A549 (cell line): Measurements from ENCODE around the gene CMIP.

Experiments used
- BHLHE40 ChIP-seq: IDR thresholded peaks from 2 replicates; pipeline ENCODE4 v1.6.1; 2012; ENCODE audit warnings: low read depth, low read length, inconsistent platforms
- CHD2 ChIP-seq: fragments of 150-350 bp; IDR thresholded peaks from 2 replicates; pipeline ENCODE4 v1.6.1; 2014; ENCODE audit warnings: low read length; ENCODE audit not compliant: partially characterized antibody
- EP300 ChIP-seq, 2 experiments: fragments of >200 bp; sonication (Bioruptor Twin); formaldehyde crosslinking; IDR thresholded peaks; 2 replicates in 1 of 2; 3 replicates in 1 of 2; pipeline ENCODE4 v1.6.1; 2016 to 2017
- ESRRA ChIP-seq: fragments of 150-350 bp; IDR thresholded peaks from 2 replicates; pipeline ENCODE4 v1.6.1; 2014; ENCODE audit warnings: mild to moderate bottlenecking, low read length, borderline replicate concordance
- JUN ChIP-seq, 2 experiments: fragments of >200 bp; sonication (Bioruptor Twin); formaldehyde crosslinking; IDR thresholded peaks; 2 replicates in 1 of 2; 3 replicates in 1 of 2; pipeline ENCODE4 v1.6.1; 2016 to 2017
- MAFK ChIP-seq: fragments of 450-650 bp; IDR thresholded peaks from 2 replicates; pipeline ENCODE4 v1.6.1; 2014; ENCODE audit not compliant: partially characterized antibody
- PHF8 ChIP-seq: fragments of 200-600 bp; sonication (generic); IDR thresholded peaks from 2 replicates; pipeline ENCODE4 v1.6.1; 2016; ENCODE audit warnings: low read depth, mild to moderate bottlenecking, antibody characterized with exemption, moderate library complexity, borderline replicate concordance
- POLR2A ChIP-seq: IDR thresholded peaks from 2 replicates; pipeline ENCODE4 v1.6.1; 2012; ENCODE audit warnings: mild to moderate bottlenecking, low read length
- RCOR1 ChIP-seq: fragments of 150-350 bp; IDR thresholded peaks from 2 replicates; pipeline ENCODE4 v1.6.1; 2014; ENCODE audit warnings: antibody characterized with exemption, low read length, low read depth
- RFX5 ChIP-seq: fragments of 450-650 bp; IDR thresholded peaks from 2 replicates; pipeline ENCODE4 v1.7.1; 2014; ENCODE audit warnings: antibody characterized with exemption, mild to moderate bottlenecking, moderate library complexity
- RNF2 ChIP-seq: fragments of 200-600 bp; sonication (generic); IDR thresholded peaks from 2 replicates; pipeline ENCODE4 v1.6.1; 2016; ENCODE audit warnings: low read depth, mild to moderate bottlenecking, antibody characterized with exemption, moderate library complexity, borderline replicate concordance
- TF ChIP-seq, protein P1 (sequence below): fragments of >200 bp; sonication (Bioruptor Twin); formaldehyde crosslinking; IDR thresholded peaks from 3 replicates; pipeline ENCODE4 v1.5.1; 2016
- TF ChIP-seq, protein P2 (sequence below): fragments of 250-450 bp; sonication (Bioruptor Pico); IDR thresholded peaks from 2 replicates; pipeline ENCODE4 v1.5.0; 2021; ENCODE audit warnings: mild to moderate bottlenecking, moderate library complexity, borderline replicate concordance

DNA sequence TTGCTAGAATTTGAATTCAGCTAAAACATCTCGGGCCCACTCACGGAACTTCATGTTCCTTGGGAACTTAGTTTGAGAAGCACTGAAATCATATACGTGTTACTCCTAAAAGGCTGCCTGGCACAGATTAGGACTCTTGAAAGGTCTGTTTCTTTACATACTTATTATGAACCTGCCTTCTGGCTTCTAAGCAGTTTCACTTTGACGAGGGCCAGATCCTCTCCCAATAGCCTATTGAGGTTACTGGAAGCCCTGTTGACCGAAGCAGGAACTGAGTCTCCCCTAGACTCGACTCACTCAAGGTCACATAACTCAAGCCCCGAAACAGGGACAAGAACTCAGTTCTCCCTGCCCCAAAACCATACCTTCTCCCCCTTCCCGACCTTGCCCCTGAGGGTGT lies 212.6 kb downstream of the CMIP start:
- no peak for TF ChIP-seq RFX5
- TF ChIP-seq, protein P1, sequence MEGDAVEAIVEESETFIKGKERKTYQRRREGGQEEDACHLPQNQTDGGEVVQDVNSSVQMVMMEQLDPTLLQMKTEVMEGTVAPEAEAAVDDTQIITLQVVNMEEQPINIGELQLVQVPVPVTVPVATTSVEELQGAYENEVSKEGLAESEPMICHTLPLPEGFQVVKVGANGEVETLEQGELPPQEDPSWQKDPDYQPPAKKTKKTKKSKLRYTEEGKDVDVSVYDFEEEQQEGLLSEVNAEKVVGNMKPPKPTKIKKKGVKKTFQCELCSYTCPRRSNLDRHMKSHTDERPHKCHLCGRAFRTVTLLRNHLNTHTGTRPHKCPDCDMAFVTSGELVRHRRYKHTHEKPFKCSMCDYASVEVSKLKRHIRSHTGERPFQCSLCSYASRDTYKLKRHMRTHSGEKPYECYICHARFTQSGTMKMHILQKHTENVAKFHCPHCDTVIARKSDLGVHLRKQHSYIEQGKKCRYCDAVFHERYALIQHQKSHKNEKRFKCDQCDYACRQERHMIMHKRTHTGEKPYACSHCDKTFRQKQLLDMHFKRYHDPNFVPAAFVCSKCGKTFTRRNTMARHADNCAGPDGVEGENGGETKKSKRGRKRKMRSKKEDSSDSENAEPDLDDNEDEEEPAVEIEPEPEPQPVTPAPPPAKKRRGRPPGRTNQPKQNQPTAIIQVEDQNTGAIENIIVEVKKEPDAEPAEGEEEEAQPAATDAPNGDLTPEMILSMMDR: no peak
- TF ChIP-seq EP300 (IDR thresholded peaks at IDR 0.05): no peak
- no peak for TF ChIP-seq RCOR1
- no peak for TF ChIP-seq MAFK
- TF ChIP-seq JUN (IDR thresholded peaks at IDR 0.05): no peak
- TF ChIP-seq, protein P2, sequence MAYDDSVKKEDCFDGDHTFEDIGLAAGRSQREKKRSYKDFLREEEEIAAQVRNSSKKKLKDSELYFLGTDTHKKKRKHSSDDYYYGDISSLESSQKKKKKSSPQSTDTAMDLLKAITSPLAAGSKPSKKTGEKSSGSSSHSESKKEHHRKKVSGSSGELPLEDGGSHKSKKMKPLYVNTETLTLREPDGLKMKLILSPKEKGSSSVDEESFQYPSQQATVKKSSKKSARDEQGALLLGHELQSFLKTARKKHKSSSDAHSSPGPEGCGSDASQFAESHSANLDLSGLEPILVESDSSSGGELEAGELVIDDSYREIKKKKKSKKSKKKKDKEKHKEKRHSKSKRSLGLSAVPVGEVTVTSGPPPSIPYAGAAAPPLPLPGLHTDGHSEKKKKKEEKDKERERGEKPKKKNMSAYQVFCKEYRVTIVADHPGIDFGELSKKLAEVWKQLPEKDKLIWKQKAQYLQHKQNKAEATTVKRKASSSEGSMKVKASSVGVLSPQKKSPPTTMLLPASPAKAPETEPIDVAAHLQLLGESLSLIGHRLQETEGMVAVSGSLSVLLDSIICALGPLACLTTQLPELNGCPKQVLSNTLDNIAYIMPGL (CRISPR knock-in tag): no peak
- TF ChIP-seq POLR2A: no peak
- TF ChIP-seq RNF2: no peak
- TF ChIP-seq BHLHE40: no peak
- no peak for TF ChIP-seq CHD2
- no peak for TF ChIP-seq ESRRA
- TF ChIP-seq PHF8: no peak
